H1 (cell line): ENCODE data around the gene CBFB.

ENCODE experiments used
- CBX5 ChIP-seq: fragments of 300-800, 300-1000 bp; sonication (generic); IDR thresholded peaks from 2 replicates; pipeline ENCODE4 v1.7.1; 2016; ENCODE audit warnings: antibody characterized with exemption, low read length, low read depth
- CBX8 ChIP-seq: fragments of 300-800, 300-1000 bp; sonication (generic); IDR thresholded peaks from 2 replicates; pipeline ENCODE4 v1.7.1; 2016; ENCODE audit warnings: low read depth, low read length, borderline replicate concordance
- CREB1 ChIP-seq: IDR thresholded peaks from 2 replicates; pipeline ENCODE4 v1.6.1; 2012; ENCODE audit warnings: inconsistent platforms
- CTCF ChIP-seq, 3 experiments: IDR thresholded peaks; 1 replicate in 2 of 3; 2 replicates in 1 of 3; pipeline versions ENCODE4 v1.5.1 to v1.6.1; 2011; ENCODE audit warnings: low read length in 3 of 3, mild to moderate bottlenecking in 3 of 3, inconsistent platforms in 2 of 3, low read depth in 1 of 3, moderate library complexity in 1 of 3; ENCODE audit not compliant: insufficient read depth in 1 of 3; ENCODE audit errors: control extremely low read depth in 1 of 3
- EZH2 ChIP-seq: fragments of 200-600 bp; sonication (generic); IDR thresholded peaks from 2 replicates; pipeline ENCODE4 v1.7.1; 2012; ENCODE audit warnings: low read depth, mild to moderate bottlenecking, moderate library complexity, low read length, inconsistent platforms; ENCODE audit not compliant: severe bottlenecking
- GABPA ChIP-seq: IDR thresholded peaks from 2 replicates; pipeline ENCODE4 v1.6.1; 2011; ENCODE audit warnings: mild to moderate bottlenecking, low read length, moderate library complexity, borderline replicate concordance; ENCODE audit not compliant: insufficient read depth
- JUND ChIP-seq: IDR thresholded peaks from 2 replicates; pipeline ENCODE4 v1.6.1; 2011; ENCODE audit warnings: mild to moderate bottlenecking, improper control_type of control experiment, low read length
- MAFK ChIP-seq: IDR thresholded peaks from 2 replicates; pipeline ENCODE4 v1.6.1; 2012; ENCODE audit warnings: low read depth, mild to moderate bottlenecking, improper control_type of control experiment, low read length
- MAX ChIP-seq: IDR thresholded peaks from 2 replicates; pipeline ENCODE4 v1.6.1; 2012; ENCODE audit warnings: inconsistent platforms
- RAD21 ChIP-seq, 2 experiments: IDR thresholded peaks in 1 of 2; conservative IDR thresholded peaks in 1 of 2; 2 replicates each; pipeline ENCODE4 v1.6.1; 2011; ENCODE audit warnings: low read depth in 2 of 2, low read length in 2 of 2, improper control_type of control experiment in 1 of 2, inconsistent platforms in 1 of 2, mild to moderate bottlenecking in 1 of 2, moderate library complexity in 1 of 2
- SP1 ChIP-seq: IDR thresholded peaks from 2 replicates; pipeline ENCODE4 v1.6.1; 2011; ENCODE audit warnings: low read depth, low read length
- TBP ChIP-seq: IDR thresholded peaks from 2 replicates; pipeline ENCODE4 v1.6.1; 2011; ENCODE audit warnings: low read depth, low read length, improper control_type of control experiment

GRCh38 chr16:66988197-66988788 is 40.7 kb upstream of the CBFB start, which contains the start of gene CES4A:
- TF ChIP-seq CTCF (IDR thresholded peaks at IDR 0.05; ENCODE audit: control extremely low read depth in 1 of 3, insufficient read depth in 1 of 3, low read depth in 1 of 3, low read length in 3 of 3) = no peak
- no peak for TF ChIP-seq MAX
- TF ChIP-seq RAD21 (IDR thresholded peaks at IDR 0.05 in 1 of 2, conservative IDR thresholded peaks at IDR 0.05 in 1 of 2; ENCODE audit: low read depth in 2 of 2, low read length in 2 of 2) = no peak
- no peak for TF ChIP-seq MAFK
- TF ChIP-seq GABPA = no peak
- no peak for TF ChIP-seq EZH2
- no peak for TF ChIP-seq CBX5
- no peak for TF ChIP-seq JUND
- no peak for TF ChIP-seq CREB1
- no peak for TF ChIP-seq TBP
- no peak for TF ChIP-seq SP1
- TF ChIP-seq CBX8 = no peak
